HepG2 (cell line): ENCODE data around the gene SUSD3. TPM values are rescaled to one million over a fixed set of nuclear protein-coding genes. Genes with fewer than 3 reads are reported as not detected.

Experiments
- ATAC-seq: fragments of 200-7000 bp; cut with Tn5 transposase; 3 replicates; pipeline ENCODE4 v1.9.1; 2020; ENCODE audit warnings: mild to moderate bottlenecking, moderate library complexity
- BruUV-seq: library from RNA; stranded (reverse); fragments of 400-500 nt; replicated peaks from 2 replicates; lab custom pipeline; 2021; lab: Mats Ljungman, UMichigan
- CTCF ChIA-PET: fragments of 300-600 bp; formaldehyde crosslinking; extraction: SDS; loops from one replicate; lab custom pipeline; 2021; ENCODE audit warnings: low total read pairs, inconsistent platforms, low intra/inter-chr PET ratio; lab: Yijun Ruan, JAX
- POLR2A ChIA-PET: fragments of 350-600 bp; sonication (Branson Sonifier 250); formaldehyde crosslinking; loops from one replicate; lab custom pipeline; 2020; ENCODE audit warnings: antibody characterized with exemption, inconsistent platforms; lab: Yijun Ruan, JAX
- DNase-seq: peaks from one replicate; pipeline ENCODE4 v3.0.0-alpha.2; 2015; ENCODE audit warnings: low spot score
- FAIRE-seq: peaks from 3 replicates; lab custom pipeline; 2011; peaks lifted over from hg19 to GRCh38; lab: Jason Lieb, UNC
- H2AFZ ChIP-seq: one replicate; pipeline ENCODE4 v1.6.1; 2011; ENCODE audit warnings: low read length, inconsistent platforms
- H3K27ac ChIP-seq: fragments of 300-600 bp; 3 replicates; pipeline ENCODE4 v1.8.0; 2011; ENCODE audit warnings: mixed run types, mild to moderate bottlenecking, mixed read lengths, low read length, inconsistent platforms; ENCODE audit not compliant: insufficient read depth; ENCODE audit errors: extremely low read length
- H3K27me3 ChIP-seq, 2 experiments: fragments of 200-600 bp in 1 of 2; 2 replicates in 1 of 2; 3 replicates in 1 of 2; pipeline versions ENCODE4 v1.6.0 to v1.8.0; 2011; ENCODE audit warnings: low read length in 2 of 2, mild to moderate bottlenecking in 2 of 2, moderate library complexity in 2 of 2, inconsistent platforms in 1 of 2; ENCODE audit not compliant: insufficient read depth in 2 of 2, control insufficient read depth in 1 of 2
- H3K36me3 ChIP-seq, 2 experiments: fragments of 200-600 bp in 1 of 2; replicated peaks in 1 of 2; 2 replicates in 1 of 2; 3 replicates in 1 of 2; pipeline versions ENCODE4 v1.5.1 to v1.8.0; 2011; ENCODE audit warnings: low read length in 2 of 2, inconsistent platforms in 1 of 2; ENCODE audit not compliant: insufficient read depth in 2 of 2, control insufficient read depth in 1 of 2
- H3K4me1 ChIP-seq: 2 replicates; pipeline ENCODE4 v1.5.1; 2012; ENCODE audit warnings: low read length, inconsistent platforms; ENCODE audit not compliant: insufficient read depth
- H3K4me2 ChIP-seq: 2 replicates; pipeline ENCODE4 v1.6.0; 2011; ENCODE audit warnings: low read depth, low read length, inconsistent platforms
- H3K4me3 ChIP-seq, 3 experiments: fragments of 200-600 bp in 1 of 3; sonication (generic), shearing (Covaris generic) in 1 of 3; replicated peaks in 1 of 3; 2 replicates each; pipeline ENCODE4 v1.5.1; 2011 to 2016; ENCODE audit warnings: low read length in 3 of 3, inconsistent platforms in 2 of 3, low read depth in 2 of 3, mild to moderate bottlenecking in 2 of 3, control low read depth in 1 of 3, mixed read lengths in 1 of 3; ENCODE audit not compliant: insufficient read depth in 1 of 3
- H3K79me2 ChIP-seq: one replicate; pipeline ENCODE4 v1.6.1; 2011; ENCODE audit warnings: low read length, inconsistent platforms; ENCODE audit not compliant: insufficient read depth
- H3K9ac ChIP-seq: 2 replicates; pipeline ENCODE4 v1.6.0; 2011; ENCODE audit warnings: mild to moderate bottlenecking, low read depth, low read length, inconsistent platforms; ENCODE audit not compliant: insufficient read depth
- H3K9me3 ChIP-seq: 2 replicates; pipeline ENCODE4 v1.5.1; 2012; ENCODE audit warnings: mild to moderate bottlenecking, low read length
- H4K20me1 ChIP-seq: 2 replicates; pipeline ENCODE4 v1.6.0; 2011; ENCODE audit warnings: inconsistent platforms, mild to moderate bottlenecking, low read length, moderate library complexity; ENCODE audit not compliant: insufficient read depth
- BORCS8-MEF2B ChIP-seq: sonication (generic); formaldehyde crosslinking; IDR thresholded peaks from 2 replicates; pipeline ENCODE4 v1.8.0; 2022; ENCODE audit warnings: mild to moderate bottlenecking, missing genetic modification reagents
- CEBPG ChIP-seq: IDR thresholded peaks from 2 replicates; pipeline ENCODE4 v1.6.1; 2016
- ETS1 ChIP-seq: sonication (generic); formaldehyde crosslinking; IDR thresholded peaks from 2 replicates; pipeline ENCODE4 v1.4.0; 2020; ENCODE audit warnings: missing genetic modification reagents
- LCORL ChIP-seq, 2 experiments: fragments of 450-650 bp in 1 of 2; sonication (generic) in 1 of 2; formaldehyde crosslinking in 1 of 2; IDR thresholded peaks; 2 replicates each; pipeline versions ENCODE4 v1.5.0 to v1.6.1; 2017 to 2020; ENCODE audit warnings: antibody characterized with exemption in 1 of 2, missing genetic modification reagents in 1 of 2
- MAX ChIP-seq: IDR thresholded peaks from 2 replicates; pipeline ENCODE4 v1.6.1; 2012; ENCODE audit warnings: inconsistent platforms
- MTF1 ChIP-seq: sonication (generic); formaldehyde crosslinking; IDR thresholded peaks from 2 replicates; pipeline ENCODE4 v1.5.0; 2020; ENCODE audit warnings: missing genetic modification reagents
- NCOA1 ChIP-seq: sonication (generic); formaldehyde crosslinking; IDR thresholded peaks from 2 replicates; pipeline ENCODE4 v1.9.0; 2021; ENCODE audit warnings: missing genetic modification reagents
- RERE ChIP-seq: IDR thresholded peaks from 2 replicates; pipeline ENCODE4 v1.6.1; 2016; ENCODE audit warnings: low read depth, missing genetic modification reagents, missing compliant biosample characterization
- ZBTB49 ChIP-seq: sonication (generic); formaldehyde crosslinking; IDR thresholded peaks from 2 replicates; pipeline ENCODE4 v1.4.0; 2020; ENCODE audit warnings: missing genetic modification reagents, borderline replicate concordance
- ZBTB8A ChIP-seq: sonication (generic); formaldehyde crosslinking; IDR thresholded peaks from 2 replicates; pipeline ENCODE4 v1.4.0; 2020; ENCODE audit warnings: mild to moderate bottlenecking, low read depth, missing genetic modification reagents, borderline replicate concordance
- ZNF225 ChIP-seq: sonication (generic); formaldehyde crosslinking; IDR thresholded peaks from 2 replicates; pipeline ENCODE4 v1.4.0; 2020; ENCODE audit warnings: mild to moderate bottlenecking, missing genetic modification reagents
- ZNF512 ChIP-seq: sonication (generic); formaldehyde crosslinking; IDR thresholded peaks from 2 replicates; pipeline ENCODE4 v1.4.0; 2020; ENCODE audit warnings: mild to moderate bottlenecking, missing genetic modification reagents
- ZNF570 ChIP-seq: sonication (generic); formaldehyde crosslinking; IDR thresholded peaks from 2 replicates; pipeline ENCODE4 v1.4.0; 2020; ENCODE audit warnings: mild to moderate bottlenecking, missing genetic modification reagents, borderline replicate concordance
- ZNF7 ChIP-seq: IDR thresholded peaks from 2 replicates; pipeline ENCODE4 v1.6.1; 2016; ENCODE audit warnings: missing biosample characterization, missing genetic modification reagents
- WGBS: methylation state at CpG from one replicate; pipeline ENCODE4 v1.1.6; 2017; ENCODE audit warnings: low lambda C conversion rate; 5-methylcytosine and 5-hydroxymethylcytosine counted together
- in situ Hi-C: cut with HindIII; loops from 2 replicates; pipeline ENCODE4 v1.10.0; 2017; ENCODE audit warnings: low pct_unique_long_range_greater_than_20kb; ENCODE audit not compliant: extremely low pct_ligation_motif_present
- intact Hi-C: fragments of 100-400 bp; cut with micrococcal nuclease; formaldehyde crosslinking; loops from one replicate; pipeline ENCODE4 v1.10.0; 2022; ENCODE audit not compliant: unreplicated experiment
- polyA plus RNA-seq, 8 experiments: library from polyadenylated mRNA; depleted of rRNA in 3 of 8; stranded (reverse) in 7 of 8; unstranded in 1 of 8; fragments of >200 nt; fragmentation: Illumina TruSeq in 4 of 8; extraction: Trizol in 4 of 8; gene quantifications; 2 replicates each; pipeline versions ENCODE4 v1.2.1 to v1.2.3, GENCODE V29; 2011 to 2016; ENCODE audit warnings: low read depth in 4 of 8, missing spikeins in 1 of 8, mixed read lengths in 1 of 8; ENCODE audit not compliant: insufficient read depth in 1 of 8
- total RNA-seq, 5 experiments: library from RNA; depleted of rRNA; stranded (reverse); fragments of >200 nt; fragmentation: Illumina TruSeq; extraction: Trizol; gene quantifications; 2 replicates each; pipeline ENCODE4 v1.2.3, GENCODE V29; 2016; ENCODE audit warnings: low read depth in 1 of 5

Gene SUSD3
- total and polyA plus RNA-seq, 2 of the 13 experiments (the other 11 are each of a cell fraction or from before 2014, with no cell fraction given) = 7.0 to 9.1 TPM

GRCh38 chr9:93076792-93077128, 18.3 kb downstream of the SUSD3 start (continued):
- no peak for TF ChIP-seq ZNF512
- no peak for TF ChIP-seq ZNF570
- TF ChIP-seq LCORL (IDR thresholded peaks at IDR 0.05) = no peak
- TF ChIP-seq LCORL (CRISPR knock-in tag; IDR thresholded peaks at IDR 0.05) = no peak
- no peak for TF ChIP-seq NCOA1
- no peak for TF ChIP-seq ZBTB49 (CRISPR knock-in tag)

- FAIRE-seq = no peak
- Histone ChIP-seq H3K4me2 (no peak overlapping the region), H3K27me3 (no peaks in the 10 kb centered on the region), H4K20me1 (no peaks in the 10 kb centered on the region), H3K9ac (no peak overlapping the region), H3K9me3 (no peaks in the 10 kb centered on the region), H3K36me3 (no peaks in the 10 kb centered on the region), H3K79me2 (no peaks in the 10 kb centered on the region), H3K4me1 (peaks cover 8% of the 10 kb centered on the region; the same call in 1 of the 2 replicates), H3K27ac (no peak overlapping the region), H3K4me3 (no peak overlapping the region), H2AFZ (no peak overlapping the region)
- intact Hi-C loops = no loop called here
- ATAC-seq = no peak
- in situ Hi-C loops = no loop called here
- 75% methylated on average over 1 of the region's 1 CpG for WGBS
- POLR2A ChIA-PET = no interaction called here
- no peak for DNase-seq
- CTCF ChIA-PET = no interaction called here
- BruUV-seq = no TSS peak
- no peak for TF ChIP-seq ZNF7 (CRISPR knock-in tag)
- TF ChIP-seq BORCS8-MEF2B = no peak
- TF ChIP-seq MAX = no peak
- no peak for TF ChIP-seq ZBTB8A (CRISPR knock-in tag)
- TF ChIP-seq MTF1 (CRISPR knock-in tag) = no peak
- TF ChIP-seq ZNF225 (CRISPR knock-in tag) = no peak
- no peak for TF ChIP-seq RERE (CRISPR knock-in tag)
- TF ChIP-seq ETS1 (CRISPR knock-in tag) = no peak
- TF ChIP-seq CEBPG (CRISPR knock-in tag) = no peak
Measured at GRCh38 chr9:93077367-93077766, 18.9 kb downstream of the SUSD3 start.
